HEK293T (cell line): Measurements from ENCODE around the gene THSD4.

Experiments
- ARNT ChIP-seq: fragments of 450-650 bp; IDR thresholded peaks from 2 replicates; pipeline ENCODE4 v1.6.1; 2017; ENCODE audit warnings: mild to moderate bottlenecking
- BHLHE40 ChIP-seq: fragments of 450-650 bp; IDR thresholded peaks from 2 replicates; pipeline ENCODE4 v1.6.1; 2016; ENCODE audit warnings: mild to moderate bottlenecking, moderate library complexity, borderline replicate concordance
- ELF4 ChIP-seq: fragments of 450-650 bp; IDR thresholded peaks from 2 replicates; pipeline ENCODE4 v1.6.1; 2017; ENCODE audit warnings: antibody characterized with exemption
- FOXA1 ChIP-seq: fragments of 450-650 bp; IDR thresholded peaks from 2 replicates; pipeline ENCODE4 v1.6.1; 2016; ENCODE audit warnings: mild to moderate bottlenecking
- FOXM1 ChIP-seq: fragments of 450-650 bp; IDR thresholded peaks from 2 replicates; pipeline ENCODE4 v1.6.1; 2017; ENCODE audit warnings: mild to moderate bottlenecking, borderline replicate concordance
- PKNOX1 ChIP-seq: fragments of 450-650 bp; IDR thresholded peaks from 2 replicates; pipeline ENCODE4 v1.6.1; 2016
- SP1 ChIP-seq: fragments of 450-650 bp; IDR thresholded peaks from 2 replicates; pipeline ENCODE4 v1.6.1; 2017
- SUZ12 ChIP-seq: fragments of 450-650 bp; IDR thresholded peaks from 2 replicates; pipeline ENCODE4 v1.6.1; 2016; ENCODE audit warnings: mild to moderate bottlenecking
- TARDBP ChIP-seq: fragments of 450-650 bp; IDR thresholded peaks from 2 replicates; pipeline ENCODE4 v1.6.1; 2016
- ZNF384 ChIP-seq: fragments of 450-650 bp; IDR thresholded peaks from 2 replicates; pipeline ENCODE4 v1.6.1; 2016

GRCh38 chr15:71581398-71581930 is 466.2 kb downstream of the THSD4 start:
- TF ChIP-seq ARNT = no peak
- no peak for TF ChIP-seq FOXM1
- TF ChIP-seq FOXA1 = no peak
- TF ChIP-seq ELF4 = no peak
- TF ChIP-seq TARDBP = no peak
- no peak for TF ChIP-seq PKNOX1
- no peak for TF ChIP-seq ZNF384
- no peak for TF ChIP-seq BHLHE40
- TF ChIP-seq SUZ12 = no peak
- no peak for TF ChIP-seq SP1
